ENCODE data around the gene SYNDIG1. TPM values are rescaled to one million over a fixed set of nuclear protein-coding genes. Genes with fewer than 3 reads are reported as not detected.

The SYNDIG1 gene
- total RNA-seq, 1 donor from 2014 or later: 5.6 TPM

DNA sequence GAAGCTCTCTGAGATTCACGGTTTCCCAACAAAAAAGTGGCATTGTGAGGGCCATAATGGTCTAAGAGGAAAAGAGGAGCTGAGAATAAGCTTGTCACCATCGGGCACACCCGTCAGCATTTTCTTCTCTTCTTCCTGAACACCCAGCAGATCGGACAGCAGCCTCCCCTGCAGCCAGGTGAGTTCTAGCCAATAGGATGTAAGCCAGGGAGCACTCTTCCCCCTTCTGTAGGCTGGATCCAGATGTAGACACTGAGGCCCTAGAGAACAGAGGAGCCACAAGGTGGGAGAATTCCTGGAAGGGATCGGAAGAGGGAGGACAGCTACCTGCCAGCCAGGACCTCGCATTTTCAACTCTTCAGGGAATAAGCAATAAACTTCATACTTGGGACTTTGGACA is 228.0 kb downstream of the SYNDIG1 start:
- Mint-ChIP-seq H3K4me1 (ENCODE audit: low read depth) (peaks cover 11% of the 10 kb centered on the region), H3K36me3 (ENCODE audit: low read depth) (no peaks in the 10 kb centered on the region), H3K27me3 (ENCODE audit: low read depth) (peaks cover 4% of the 10 kb centered on the region), H3K4me3 (ENCODE audit: unreplicated experiment) (no peak overlapping the region), H3K27ac (ENCODE audit: unreplicated experiment) (no peak overlapping the region), H3K9me3 (ENCODE audit: low read depth) (no peaks in the 10 kb centered on the region)
- TF ChIP-seq, protein P1, sequence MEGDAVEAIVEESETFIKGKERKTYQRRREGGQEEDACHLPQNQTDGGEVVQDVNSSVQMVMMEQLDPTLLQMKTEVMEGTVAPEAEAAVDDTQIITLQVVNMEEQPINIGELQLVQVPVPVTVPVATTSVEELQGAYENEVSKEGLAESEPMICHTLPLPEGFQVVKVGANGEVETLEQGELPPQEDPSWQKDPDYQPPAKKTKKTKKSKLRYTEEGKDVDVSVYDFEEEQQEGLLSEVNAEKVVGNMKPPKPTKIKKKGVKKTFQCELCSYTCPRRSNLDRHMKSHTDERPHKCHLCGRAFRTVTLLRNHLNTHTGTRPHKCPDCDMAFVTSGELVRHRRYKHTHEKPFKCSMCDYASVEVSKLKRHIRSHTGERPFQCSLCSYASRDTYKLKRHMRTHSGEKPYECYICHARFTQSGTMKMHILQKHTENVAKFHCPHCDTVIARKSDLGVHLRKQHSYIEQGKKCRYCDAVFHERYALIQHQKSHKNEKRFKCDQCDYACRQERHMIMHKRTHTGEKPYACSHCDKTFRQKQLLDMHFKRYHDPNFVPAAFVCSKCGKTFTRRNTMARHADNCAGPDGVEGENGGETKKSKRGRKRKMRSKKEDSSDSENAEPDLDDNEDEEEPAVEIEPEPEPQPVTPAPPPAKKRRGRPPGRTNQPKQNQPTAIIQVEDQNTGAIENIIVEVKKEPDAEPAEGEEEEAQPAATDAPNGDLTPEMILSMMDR (IDR thresholded peaks at IDR 0.05): no peak
- DNase-seq (ENCODE audit: low spot score): no peak

DNA sequence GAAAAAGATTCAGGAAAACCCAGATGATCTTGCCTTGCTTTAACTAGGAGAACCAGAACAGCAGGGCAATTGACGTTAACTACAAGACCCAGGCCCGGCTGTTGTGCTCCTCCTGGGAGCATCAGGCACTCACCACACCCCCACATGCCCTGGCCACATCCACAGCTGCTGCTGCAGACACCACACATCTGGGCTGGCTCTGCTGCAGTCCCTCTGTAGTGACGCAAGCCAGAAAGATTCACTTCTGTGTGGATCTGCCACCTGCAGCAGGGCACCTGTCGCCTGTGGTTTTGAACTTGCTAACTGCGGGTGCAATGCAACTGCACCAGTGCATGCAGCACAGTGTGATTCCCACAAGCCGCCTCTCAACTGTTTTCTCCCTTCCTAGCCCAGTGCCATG is 228.8 kb downstream of the SYNDIG1 start:
- DNase-seq (ENCODE audit: low spot score): no peak
- no peaks in the 10 kb centered on the region for H3K9me3 Mint-ChIP-seq (ENCODE audit: low read depth)
- H3K27ac Mint-ChIP-seq (ENCODE audit: unreplicated experiment): no peak overlapping the region
- H3K27me3 Mint-ChIP-seq (ENCODE audit: low read depth): peaks cover 7% of the 10 kb centered on the region
- TF ChIP-seq, protein P1 (IDR thresholded peaks at IDR 0.05): no peak
- H3K4me3 Mint-ChIP-seq (ENCODE audit: unreplicated experiment): no peak overlapping the region
- no peaks in the 10 kb centered on the region for H3K36me3 Mint-ChIP-seq (ENCODE audit: low read depth)
- H3K4me1 Mint-ChIP-seq (ENCODE audit: low read depth): peaks cover 11% of the 10 kb centered on the region

DNA sequence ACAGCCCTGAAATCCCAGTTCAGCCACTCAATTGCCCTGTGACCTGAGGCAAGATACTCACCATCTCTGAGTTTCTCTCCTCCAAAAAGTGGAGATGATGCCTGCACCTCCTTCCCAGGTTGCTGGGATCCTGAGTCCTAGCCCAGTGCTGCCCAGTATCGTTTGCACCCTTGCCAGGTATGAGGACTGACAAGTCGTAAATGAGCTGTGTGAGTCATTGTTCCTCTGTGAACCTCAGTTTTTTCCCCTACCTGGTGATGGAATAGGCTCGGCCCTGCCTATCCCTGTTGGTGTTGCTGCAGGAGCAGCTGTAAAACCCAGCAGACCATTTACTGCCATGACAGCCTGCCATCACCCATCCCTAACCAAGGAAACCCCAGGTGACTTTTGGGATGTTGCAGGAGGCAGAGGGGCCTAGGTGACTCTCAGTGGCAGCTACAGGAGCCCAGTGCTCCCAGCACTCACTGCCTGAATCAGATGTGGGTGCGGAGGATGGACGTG is 229.3 kb downstream of the SYNDIG1 start:
- H3K27me3 Mint-ChIP-seq (ENCODE audit: low read depth): peaks cover 7% of the 10 kb centered on the region
- no peak for DNase-seq (ENCODE audit: low spot score)

DNA sequence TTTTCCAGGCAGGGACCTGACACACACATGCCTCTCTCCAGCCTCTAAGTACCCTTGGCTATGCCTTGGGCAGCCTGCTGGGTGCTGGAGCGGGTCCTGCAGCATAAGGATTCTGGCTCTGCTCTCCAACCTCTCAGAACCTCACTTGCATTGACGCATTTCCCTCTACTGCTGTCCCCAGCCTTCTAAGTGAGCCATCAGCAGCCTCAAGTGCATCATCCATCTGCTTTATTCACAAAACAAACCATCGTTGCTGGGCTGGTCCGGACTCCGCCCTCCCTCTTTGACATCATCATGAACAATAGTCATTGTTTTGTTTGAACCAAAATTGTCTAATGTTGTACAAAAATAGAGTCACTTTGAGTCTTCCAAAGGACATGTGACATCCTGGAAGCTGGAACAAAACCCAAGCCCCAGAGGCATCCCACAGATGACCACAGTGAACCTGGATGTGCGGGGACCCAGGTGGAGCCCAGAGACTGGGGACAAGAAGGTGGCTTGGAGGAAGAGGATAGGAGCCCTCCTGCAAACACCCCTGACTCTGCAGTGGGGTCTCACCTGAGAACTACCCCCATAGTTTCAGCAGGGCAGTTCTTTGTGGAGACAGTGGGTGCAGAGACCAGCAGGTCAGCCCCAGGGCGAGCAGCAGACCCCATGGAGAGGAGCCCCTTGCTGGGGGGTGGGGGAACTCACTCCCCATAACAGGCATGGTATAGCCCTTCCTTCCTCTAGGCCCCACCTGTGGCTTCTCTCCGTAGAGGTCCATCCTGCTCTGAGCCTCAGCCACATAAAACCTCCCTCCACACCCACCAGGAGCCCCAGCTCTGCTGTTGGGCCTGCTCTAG is 230.1 kb downstream of the SYNDIG1 start:
- TF ChIP-seq, protein P1 (IDR thresholded peaks at IDR 0.05): no peak
- no peak for DNase-seq (ENCODE audit: low spot score)
- Mint-ChIP-seq H3K4me3 (ENCODE audit: unreplicated experiment) (no peak overlapping the region), H3K27me3 (ENCODE audit: low read depth) (peaks cover 7% of the 10 kb centered on the region), H3K27ac (ENCODE audit: unreplicated experiment) (no peak overlapping the region), H3K9me3 (ENCODE audit: low read depth) (no peaks in the 10 kb centered on the region), H3K4me1 (ENCODE audit: low read depth) (peaks cover 8% of the 10 kb centered on the region), H3K36me3 (ENCODE audit: low read depth) (no peaks in the 10 kb centered on the region)

More for the DNA sequence above, 229.3 kb downstream of the SYNDIG1 start:
- H3K4me3 Mint-ChIP-seq (ENCODE audit: unreplicated experiment): no peak overlapping the region
- H3K9me3 Mint-ChIP-seq (ENCODE audit: low read depth): no peaks in the 10 kb centered on the region
- no peaks in the 10 kb centered on the region for H3K36me3 Mint-ChIP-seq (ENCODE audit: low read depth)
- TF ChIP-seq, protein P1 (IDR thresholded peaks at IDR 0.05): no peak
- H3K4me1 Mint-ChIP-seq (ENCODE audit: low read depth): peaks cover 11% of the 10 kb centered on the region
- no peak overlapping the region for H3K27ac Mint-ChIP-seq (ENCODE audit: unreplicated experiment)

DNA sequence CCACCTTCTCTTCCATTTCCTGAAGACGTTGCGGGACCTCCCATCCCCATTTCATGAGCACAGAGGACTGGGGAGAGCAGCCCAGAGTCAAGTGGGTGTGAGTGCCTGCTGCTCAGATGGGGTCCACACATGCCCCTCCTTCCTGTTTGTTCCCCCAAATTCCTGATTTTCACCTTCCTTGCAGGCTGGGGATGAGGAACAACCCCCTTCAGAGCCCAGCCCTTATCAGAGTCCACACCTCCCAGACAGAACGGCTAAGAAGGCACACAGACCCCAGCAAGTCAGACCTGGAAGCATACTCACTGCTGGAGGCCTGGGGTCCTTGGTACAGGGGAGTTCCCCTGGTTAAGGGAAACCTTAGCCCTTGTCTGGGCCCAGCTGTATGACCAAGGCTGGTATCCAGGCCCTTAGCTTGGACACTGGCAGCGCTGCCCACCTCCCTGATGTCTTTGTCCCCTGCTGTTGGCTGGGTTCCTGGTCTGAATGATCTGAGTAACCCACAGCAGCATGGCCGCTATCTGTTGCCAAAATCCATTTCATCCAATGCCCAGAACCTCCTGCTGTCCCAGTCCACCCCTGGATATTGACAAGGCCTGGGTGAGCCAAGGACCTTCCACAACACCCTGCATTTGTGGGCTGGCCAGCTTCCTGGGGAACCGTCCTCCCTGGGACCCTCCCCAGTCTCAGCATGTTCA is 230.9 kb downstream of the SYNDIG1 start:
- TF ChIP-seq, protein P1 (IDR thresholded peaks at IDR 0.05): no peak
- H3K4me1 Mint-ChIP-seq (ENCODE audit: low read depth): peaks cover under 1% of the 10 kb centered on the region
- peaks cover 7% of the 10 kb centered on the region for H3K27me3 Mint-ChIP-seq (ENCODE audit: low read depth)
- no peak overlapping the region for H3K4me3 Mint-ChIP-seq (ENCODE audit: unreplicated experiment)
- H3K9me3 Mint-ChIP-seq (ENCODE audit: low read depth): no peaks in the 10 kb centered on the region
- H3K27ac Mint-ChIP-seq (ENCODE audit: unreplicated experiment): no peak overlapping the region
- H3K36me3 Mint-ChIP-seq (ENCODE audit: low read depth): no peaks in the 10 kb centered on the region
- no peak for DNase-seq (ENCODE audit: low spot score)
